Esophagus muscularis mucosa (tissue), 4 donors: ENCODE data around the gene TNKS2. TPM values are rescaled to one million over a fixed set of nuclear protein-coding genes. Genes with fewer than 3 reads are reported as not detected.

ENCODE experiments used
- DNase-seq: peaks from one replicate; pipeline ENCODE4 v3.0.0-alpha.2; 2017; ENCODE audit errors: extremely low spot score
- H3K27ac ChIP-seq, 4 donors: fragments of 200-600 bp; sonication (generic); replicated peaks in 1 of 4; 1 replicate in 3 of 4; 2 replicates in 1 of 4; pipeline ENCODE4 v1.5.1; 2016 to 2019; ENCODE audit warnings: mild to moderate bottlenecking in 1 of 4
- H3K27me3 ChIP-seq, 4 donors: fragments of 200-600 bp; sonication (generic); one replicate each; pipeline versions ENCODE4 v1.5.1 to v1.6.0; 2016 to 2019
- H3K36me3 ChIP-seq, 4 donors: fragments of 200-600 bp; sonication (generic); one replicate each; pipeline ENCODE4 v1.5.1; 2016 to 2019
- H3K4me1 ChIP-seq, 4 donors: fragments of 200-600 bp; sonication (generic); one replicate each; pipeline ENCODE4 v1.5.1; 2016 to 2019
- H3K4me3 ChIP-seq, 4 donors: fragments of 200-600 bp; sonication (generic); 1 replicate in 2 of 4; 2 replicates in 2 of 4; pipeline ENCODE4 v1.5.1; 2016 to 2019; ENCODE audit warnings: mild to moderate bottlenecking in 4 of 4, moderate library complexity in 1 of 4
- H3K9me3 ChIP-seq, 4 donors: fragments of 200-600 bp; sonication (generic); 1 replicate in 3 of 4; 2 replicates in 1 of 4; pipeline ENCODE4 v1.5.1; 2016 to 2019
- EP300 ChIP-seq: sonication (generic); formaldehyde crosslinking; IDR thresholded peaks from one replicate; pipeline ENCODE4 v1.6.1; 2017; ENCODE audit warnings: antibody characterized with exemption
- POLR2A ChIP-seq: fragments of 450-650 bp; IDR thresholded peaks from one replicate; pipeline ENCODE4 v1.6.1; 2017; ENCODE audit warnings: antibody characterized with exemption, moderate library complexity, mild to moderate bottlenecking, low read depth
- POLR2AphosphoS5 ChIP-seq, 2 donors: sonication (generic); formaldehyde crosslinking; IDR thresholded peaks; one replicate each; pipeline ENCODE4 v1.6.1; 2017; ENCODE audit warnings: antibody characterized with exemption in 2 of 2
- WGBS: methylation state at CpG from one replicate; pipeline ENCODE4 v1.1.5; 2018; 5-methylcytosine and 5-hydroxymethylcytosine counted together
- intact Hi-C: fragments of 100-400 bp; cut with DNase I; formaldehyde crosslinking; loops from one replicate; pipeline ENCODE4 v1.15.1; 2023
- total RNA-seq, 4 donors: library from RNA; depleted of rRNA; stranded (reverse); fragments of >200 nt; gene quantifications; one replicate each; pipeline versions ENCODE4 v1.1.0 to v1.2.1, GENCODE V29; 2016
- TF ChIP-seq, protein P1 (sequence below), 3 experiments: fragments of 200-600 bp in 2 of 3; fragments of 450-650 bp in 1 of 3; sonication (generic) in 2 of 3; IDR thresholded peaks; one replicate each; pipeline ENCODE4 v1.5.1; 2017 to 2019; ENCODE audit warnings: antibody characterized with exemption in 3 of 3, mild to moderate bottlenecking in 2 of 3, moderate library complexity in 1 of 3

TNKS2 gene
- total RNA-seq, 4 donors from 2014 or later, result 36.7 to 47.1 (median 43.2) TPM

DNA sequence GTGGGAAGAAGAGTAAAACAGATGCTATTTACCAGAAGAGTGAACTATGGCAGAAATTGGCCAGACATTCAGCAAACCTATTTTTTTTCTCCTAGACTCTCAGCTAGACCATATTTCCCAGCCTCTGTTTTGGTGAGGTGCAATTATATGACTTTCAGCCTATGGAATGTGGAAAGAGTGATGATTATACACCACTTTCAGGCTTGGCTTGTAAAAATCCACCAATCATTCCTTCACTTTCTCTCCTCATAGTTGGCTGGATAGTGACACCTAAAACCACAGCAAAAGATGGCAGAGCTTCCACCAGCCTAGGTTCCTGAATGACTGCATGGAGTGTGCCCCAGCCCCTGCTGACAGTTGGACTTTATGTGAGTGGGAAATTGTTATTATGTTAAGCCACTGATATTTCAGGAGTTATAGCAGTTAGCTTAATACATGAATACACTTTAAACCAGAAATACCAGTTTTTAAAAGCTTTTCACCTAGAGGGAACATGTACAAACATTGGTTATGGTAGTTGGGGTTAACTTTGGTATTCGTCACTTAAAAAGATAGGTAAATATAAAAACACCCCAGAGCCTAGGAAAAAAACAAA lies 19.1 kb upstream of the TNKS2 start:
- Histone ChIP-seq H3K36me3 (no peaks in the 10 kb centered on the region), H3K27me3 (no peaks in the 10 kb centered on the region), H3K4me1 (no peaks in the 10 kb centered on the region), H3K9me3 (no peaks in the 10 kb centered on the region), H3K4me3 (no peak overlapping the region), H3K27ac (no peak overlapping the region)
- intact Hi-C loops, result no loop called here
- WGBS, result 97% methylated on average over 1 of the region's 1 CpG
- DNase-seq, result no peak
- TF ChIP-seq, protein P1, sequence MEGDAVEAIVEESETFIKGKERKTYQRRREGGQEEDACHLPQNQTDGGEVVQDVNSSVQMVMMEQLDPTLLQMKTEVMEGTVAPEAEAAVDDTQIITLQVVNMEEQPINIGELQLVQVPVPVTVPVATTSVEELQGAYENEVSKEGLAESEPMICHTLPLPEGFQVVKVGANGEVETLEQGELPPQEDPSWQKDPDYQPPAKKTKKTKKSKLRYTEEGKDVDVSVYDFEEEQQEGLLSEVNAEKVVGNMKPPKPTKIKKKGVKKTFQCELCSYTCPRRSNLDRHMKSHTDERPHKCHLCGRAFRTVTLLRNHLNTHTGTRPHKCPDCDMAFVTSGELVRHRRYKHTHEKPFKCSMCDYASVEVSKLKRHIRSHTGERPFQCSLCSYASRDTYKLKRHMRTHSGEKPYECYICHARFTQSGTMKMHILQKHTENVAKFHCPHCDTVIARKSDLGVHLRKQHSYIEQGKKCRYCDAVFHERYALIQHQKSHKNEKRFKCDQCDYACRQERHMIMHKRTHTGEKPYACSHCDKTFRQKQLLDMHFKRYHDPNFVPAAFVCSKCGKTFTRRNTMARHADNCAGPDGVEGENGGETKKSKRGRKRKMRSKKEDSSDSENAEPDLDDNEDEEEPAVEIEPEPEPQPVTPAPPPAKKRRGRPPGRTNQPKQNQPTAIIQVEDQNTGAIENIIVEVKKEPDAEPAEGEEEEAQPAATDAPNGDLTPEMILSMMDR (IDR thresholded peaks at IDR 0.05), result no peak
- no peak for TF ChIP-seq POLR2A
- TF ChIP-seq EP300, result no peak
- no peak for TF ChIP-seq POLR2AphosphoS5 (IDR thresholded peaks at IDR 0.05)

DNA sequence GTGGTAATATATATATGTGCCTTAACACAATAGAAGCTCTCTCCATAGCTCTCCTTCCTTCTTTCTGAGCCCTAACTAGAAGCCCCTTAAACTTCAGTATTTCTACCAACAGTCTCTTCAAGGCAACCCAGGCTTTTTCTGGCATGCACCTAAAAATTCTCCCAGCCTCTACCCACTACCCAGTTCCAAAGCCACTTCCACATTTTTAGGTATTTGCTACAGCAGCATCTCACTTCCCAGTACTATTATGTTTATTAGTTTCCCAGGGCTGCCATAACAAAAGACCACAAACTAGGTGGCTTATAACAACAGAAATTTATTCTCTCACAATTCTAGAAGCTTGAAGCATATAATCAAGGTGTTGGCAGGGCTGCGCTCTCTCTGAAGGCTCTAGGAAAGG lies 15.7 kb upstream of the TNKS2 start:
- H3K36me3 ChIP-seq, result no peaks in the 10 kb centered on the region
- no peaks in the 10 kb centered on the region for H3K4me1 ChIP-seq
- intact Hi-C loops, result no loop called here
- no peak for TF ChIP-seq POLR2AphosphoS5 (IDR thresholded peaks at IDR 0.05)
- TF ChIP-seq EP300, result no peak
- no peaks in the 10 kb centered on the region for H3K9me3 ChIP-seq
- no peak for DNase-seq
- 100% methylated on average over 1 of the region's 1 CpG for WGBS
- no peaks in the 10 kb centered on the region for H3K27me3 ChIP-seq
- H3K27ac ChIP-seq, result no peak overlapping the region
- H3K4me3 ChIP-seq, result no peak overlapping the region

DNA sequence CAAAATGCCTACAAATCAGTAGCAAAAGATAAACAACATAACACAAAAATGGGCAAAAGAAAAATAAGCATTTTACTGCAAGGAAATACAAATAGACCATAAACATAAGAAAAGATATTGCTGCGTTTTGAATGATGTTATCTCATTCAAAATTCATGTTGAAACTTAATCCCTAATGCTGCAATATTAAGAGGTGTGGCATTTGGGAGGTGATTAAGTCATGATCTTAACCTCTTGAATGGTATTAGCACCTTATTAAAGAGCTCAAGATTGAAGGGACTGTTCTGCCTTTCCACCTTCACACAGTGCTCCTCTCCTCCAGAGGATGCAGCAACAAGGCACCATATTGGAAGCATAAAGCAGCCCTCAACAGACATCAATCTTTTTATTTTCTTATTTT lies 12.4 kb upstream of the TNKS2 start:
- TF ChIP-seq POLR2A, result no peak
- no peak for TF ChIP-seq EP300
- TF ChIP-seq, protein P1 (IDR thresholded peaks at IDR 0.05), result no peak
- TF ChIP-seq POLR2AphosphoS5 (IDR thresholded peaks at IDR 0.05), result no peak
- WGBS, result 86% methylated on average over 1 of the region's 1 CpG
- intact Hi-C loops, result no loop called here
- Histone ChIP-seq H3K4me3 (no peak overlapping the region), H3K4me1 (no peaks in the 10 kb centered on the region), H3K27ac (no peak overlapping the region), H3K27me3 (no peaks in the 10 kb centered on the region), H3K36me3 (no peaks in the 10 kb centered on the region), H3K9me3 (no peaks in the 10 kb centered on the region)
- DNase-seq, result no peak

DNA sequence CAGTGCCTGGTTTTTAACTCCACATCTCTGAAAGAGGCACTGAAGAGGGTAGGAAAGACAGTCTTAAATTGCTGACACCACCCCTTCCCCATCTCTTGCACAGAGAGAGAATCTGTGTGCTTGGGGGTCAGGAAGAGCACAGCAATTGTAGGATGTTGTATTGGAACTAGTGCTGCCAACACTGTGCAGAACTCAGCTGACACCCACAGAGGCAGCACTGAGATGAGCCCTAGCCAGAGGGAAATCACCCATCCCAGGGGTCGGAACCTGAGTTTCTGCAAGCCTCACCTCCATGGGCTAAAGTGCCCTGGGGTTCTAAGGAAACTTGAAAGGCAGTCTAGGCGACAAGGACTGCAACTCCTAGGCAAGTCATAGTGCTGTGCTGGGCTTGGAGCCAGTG lies 11.0 kb upstream of the TNKS2 start:
- no peaks in the 10 kb centered on the region for H3K27me3 ChIP-seq
- DNase-seq, result no peak
- no peaks in the 10 kb centered on the region for H3K36me3 ChIP-seq
- no peak for TF ChIP-seq POLR2AphosphoS5 (IDR thresholded peaks at IDR 0.05)
- TF ChIP-seq, protein P1 (IDR thresholded peaks at IDR 0.05), result no peak
- TF ChIP-seq POLR2A, result no peak
- H3K9me3 ChIP-seq, result no peaks in the 10 kb centered on the region
- no peaks in the 10 kb centered on the region for H3K4me1 ChIP-seq
- intact Hi-C loops, result no loop called here
- no peak overlapping the region for H3K4me3 ChIP-seq
- no CpG with 5 or more reads among the region's 2 CpGs for WGBS
- H3K27ac ChIP-seq, result no peak overlapping the region

DNA sequence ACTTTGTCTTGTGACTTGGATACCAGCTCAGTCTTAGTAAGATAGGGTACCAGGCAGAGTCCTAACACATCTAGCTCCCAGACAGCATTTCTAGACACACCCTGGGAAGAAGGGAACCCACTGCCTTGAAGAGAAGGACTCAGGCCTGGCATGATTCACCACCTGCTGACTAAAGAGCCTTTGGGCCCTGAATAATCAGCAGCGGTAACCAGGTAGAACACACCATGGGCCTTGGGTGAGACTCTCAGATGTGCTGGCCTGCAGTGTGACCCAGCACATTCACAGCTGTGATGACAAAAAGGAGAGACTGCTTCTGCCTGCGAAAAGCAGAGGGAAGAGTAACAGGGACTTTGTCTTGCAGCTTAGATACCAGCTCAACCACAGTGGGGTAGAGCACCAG lies 10.4 kb upstream of the TNKS2 start:
- WGBS, result 100% methylated on average over 2 of the region's 2 CpGs
- intact Hi-C loops, result no loop called here

More for the DNA sequence above, 10.4 kb upstream of the TNKS2 start:
- Histone ChIP-seq H3K9me3 (no peaks in the 10 kb centered on the region), H3K27ac (no peak overlapping the region), H3K27me3 (no peaks in the 10 kb centered on the region), H3K4me3 (no peak overlapping the region), H3K4me1 (no peaks in the 10 kb centered on the region), H3K36me3 (no peaks in the 10 kb centered on the region)
- no peak for DNase-seq
- TF ChIP-seq POLR2AphosphoS5 (IDR thresholded peaks at IDR 0.05), result no peak
- TF ChIP-seq POLR2A, result no peak
- TF ChIP-seq, protein P1 (IDR thresholded peaks at IDR 0.05), result no peak
- no peak for TF ChIP-seq EP300
